IPS-18c (cell line): ENCODE data around the gene CYP27C1.

Experiments
- H3K4me3 ChIP-seq: 2 replicates; pipeline ENCODE4 v1.7.0; 2013; ENCODE audit warnings: low read depth, mild to moderate bottlenecking, low read length, moderate library complexity; ENCODE audit not compliant: insufficient read depth
- H3K9me3 ChIP-seq: one replicate; pipeline ENCODE4 v1.6.1; 2013; ENCODE audit warnings: mild to moderate bottlenecking, low read length, moderate library complexity; ENCODE audit not compliant: control insufficient read depth, insufficient read depth

The CYP27C1 gene

DNA sequence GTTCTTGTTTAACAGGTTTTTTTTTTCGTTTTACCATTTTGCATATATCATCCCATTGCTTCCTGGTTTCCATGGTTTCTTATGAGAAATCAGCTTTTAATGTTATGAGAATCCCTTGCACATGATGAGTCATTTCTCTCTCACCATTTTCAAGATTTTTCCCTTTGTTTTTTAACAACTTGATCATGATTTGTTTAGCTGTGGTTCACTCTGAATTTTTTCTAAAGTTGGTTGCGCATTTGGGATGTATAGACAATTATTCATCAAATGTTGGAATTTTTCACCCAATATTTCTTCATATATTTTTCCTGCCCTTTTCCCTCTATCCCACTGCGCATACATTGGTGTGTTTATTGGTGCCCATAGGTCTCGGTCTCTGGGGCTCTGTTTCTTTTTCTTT lies 70.7 kb downstream of the CYP27C1 start:
- H3K4me3 ChIP-seq, result no peak overlapping the region
- peaks cover 2% of the 10 kb centered on the region for H3K9me3 ChIP-seq

DNA sequence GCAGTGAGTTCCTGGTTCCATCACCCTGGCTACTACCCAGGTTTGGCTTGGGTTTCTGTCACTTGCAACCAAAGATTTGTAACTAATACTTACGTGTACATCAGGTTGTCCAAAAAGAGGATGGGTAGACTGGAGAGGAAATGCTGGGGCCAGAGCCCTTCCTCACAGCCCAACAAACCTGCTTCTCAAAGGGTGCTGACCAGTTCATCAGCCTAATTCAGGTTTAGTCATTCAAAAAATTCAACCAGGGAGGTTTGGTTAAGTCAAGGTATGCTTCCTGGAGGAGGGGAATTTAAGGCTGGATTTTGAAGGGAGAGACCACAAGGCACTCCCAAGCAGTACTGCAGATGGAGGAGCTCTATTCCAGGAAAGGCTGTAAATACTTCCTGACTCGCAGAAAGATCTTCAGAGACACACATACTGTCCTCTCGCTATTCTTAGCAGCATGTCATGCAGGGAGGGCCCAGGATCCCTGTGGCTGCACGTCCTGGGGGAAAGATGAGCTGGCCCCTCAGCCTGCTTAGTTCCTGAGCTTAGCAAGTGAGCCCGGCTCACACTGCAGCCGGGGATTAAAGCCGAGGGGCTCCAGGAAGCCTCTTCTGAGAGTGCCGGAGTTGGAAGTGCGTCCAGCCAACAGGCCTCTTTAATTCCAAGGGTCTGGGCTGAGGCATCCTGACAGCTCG lies 73.1 kb downstream of the CYP27C1 start:
- Histone ChIP-seq H3K9me3 (peaks cover 2% of the 10 kb centered on the region), H3K4me3 (no peak overlapping the region)

- Histone ChIP-seq H3K9me3 (peaks cover 2% of the 10 kb centered on the region), H3K4me3 (no peak overlapping the region)
Measured at GRCh38 chr2:127146071-127146725, 73.9 kb downstream of the CYP27C1 start.

GRCh38 chr2:127145280-127145895 lies 74.7 kb downstream of the CYP27C1 start:
- H3K4me3 ChIP-seq, result no peak overlapping the region
- no peaks in the 10 kb centered on the region for H3K9me3 ChIP-seq

GRCh38 chr2:127143841-127144782 lies 76.0 kb downstream of the CYP27C1 start:
- Histone ChIP-seq H3K4me3 (no peak overlapping the region), H3K9me3 (no peaks in the 10 kb centered on the region)

DNA sequence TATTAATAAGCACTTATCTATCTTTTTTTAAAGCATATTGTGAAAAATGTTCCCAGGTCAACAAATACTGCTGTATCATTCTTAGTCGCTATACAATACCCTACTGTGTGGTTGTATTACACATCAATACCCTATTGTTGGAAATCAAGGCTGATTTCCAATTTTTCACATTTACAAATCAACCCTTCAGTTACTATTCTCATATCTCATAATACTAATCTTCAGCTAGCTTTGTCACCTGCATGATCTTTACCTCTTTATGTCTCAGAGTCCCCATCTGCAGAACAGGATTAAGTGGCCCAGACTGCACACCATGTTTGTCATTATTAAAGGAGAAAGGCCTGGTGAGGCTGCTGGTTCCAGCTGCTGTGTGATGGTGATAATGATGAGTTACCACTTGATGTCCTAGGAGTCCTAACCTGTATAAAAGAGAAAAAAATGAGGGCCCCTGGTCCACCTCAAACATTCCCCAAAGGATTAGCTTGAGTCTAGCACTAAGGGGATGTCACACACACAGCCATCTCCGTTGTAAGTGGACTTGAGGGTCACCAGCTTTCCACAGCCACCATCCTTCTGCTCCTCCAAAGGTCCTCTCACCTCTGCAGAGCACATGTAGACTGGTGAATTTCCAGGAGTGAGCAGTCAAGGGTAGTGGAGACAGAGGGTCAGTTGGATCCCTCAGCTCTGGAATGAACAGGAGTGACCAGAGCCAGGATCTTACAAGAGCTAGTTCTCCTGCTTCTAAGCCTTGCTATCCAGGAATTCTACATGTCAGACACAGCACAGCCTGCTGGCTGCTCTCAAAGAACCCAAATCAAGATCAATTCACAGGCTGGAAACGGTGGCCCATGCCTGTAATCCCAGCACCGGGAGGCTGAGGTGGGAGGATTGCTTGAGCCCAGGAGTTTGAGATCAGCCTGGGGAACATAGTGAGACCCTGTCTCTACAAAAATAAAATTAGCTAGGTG lies 77.2 kb downstream of the CYP27C1 start:
- no peak overlapping the region for H3K4me3 ChIP-seq
- no peaks in the 10 kb centered on the region for H3K9me3 ChIP-seq

- no peaks in the 10 kb centered on the region for H3K9me3 ChIP-seq
- H3K4me3 ChIP-seq, result no peak overlapping the region
Measured at GRCh38 chr2:127140538-127140937, 79.6 kb downstream of the CYP27C1 start.

DNA sequence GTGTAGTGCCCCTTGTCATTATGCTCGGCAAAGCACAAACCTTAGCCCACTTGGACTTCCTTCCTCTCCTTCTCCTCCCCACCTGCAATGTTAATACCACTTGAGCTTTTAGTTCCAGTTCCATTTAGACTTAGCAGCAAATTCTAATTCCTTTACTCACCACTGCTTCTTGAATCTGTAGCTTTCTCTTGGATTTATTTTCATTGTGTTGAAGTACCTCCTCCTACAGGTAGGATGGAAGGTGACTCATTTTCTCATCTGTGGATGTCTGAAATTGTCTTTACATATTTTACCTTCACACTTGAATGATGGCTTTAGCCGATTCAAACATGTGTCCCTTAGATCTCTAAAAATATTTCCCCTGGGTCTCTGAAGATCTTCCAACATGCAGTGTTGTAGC lies 80.3 kb downstream of the CYP27C1 start:
- no peaks in the 10 kb centered on the region for H3K9me3 ChIP-seq
- H3K4me3 ChIP-seq, result no peak overlapping the region

DNA sequence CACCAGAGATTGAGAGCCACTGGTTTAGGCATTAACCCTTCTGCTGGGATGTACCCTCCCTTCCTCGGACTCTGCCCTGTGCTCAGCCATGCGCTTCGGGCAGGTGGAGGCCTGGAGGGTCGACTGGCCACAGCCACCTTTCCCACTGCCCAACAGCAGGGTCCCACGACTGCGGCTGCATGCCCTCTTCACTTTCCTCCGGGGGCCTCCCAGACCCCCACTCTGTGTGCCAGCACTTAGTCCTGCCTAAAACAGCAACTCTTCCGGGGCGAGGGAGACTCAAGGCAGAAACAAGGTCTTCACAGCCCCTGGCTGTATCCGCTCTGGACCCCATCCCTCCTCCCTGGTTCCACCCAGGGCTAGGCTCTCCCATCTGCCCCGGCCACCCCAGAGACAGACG lies 81.8 kb downstream of the CYP27C1 start:
- no peak overlapping the region for H3K4me3 ChIP-seq
- no peaks in the 10 kb centered on the region for H3K9me3 ChIP-seq

DNA sequence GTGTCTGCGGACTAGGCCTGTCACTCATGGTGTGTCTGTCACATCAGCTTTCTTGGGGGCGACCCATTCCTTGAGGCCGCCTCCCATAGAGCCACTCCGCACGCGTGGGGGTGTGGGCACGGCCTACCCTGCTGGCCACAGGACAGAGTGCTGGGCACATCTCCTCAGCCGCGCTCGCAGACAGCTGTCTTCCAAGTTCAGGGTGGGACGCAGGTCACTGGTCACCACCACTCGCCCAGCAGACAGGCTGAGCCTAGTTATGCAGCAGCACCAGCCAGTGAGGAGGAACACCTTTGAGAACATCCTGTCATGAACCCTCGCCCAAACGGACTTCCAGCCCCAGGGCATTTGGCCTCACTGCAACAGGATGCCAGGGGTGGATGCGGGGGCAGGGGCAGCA lies 82.4 kb downstream of the CYP27C1 start:
- Histone ChIP-seq H3K4me3 (no peak overlapping the region), H3K9me3 (no peaks in the 10 kb centered on the region)

DNA sequence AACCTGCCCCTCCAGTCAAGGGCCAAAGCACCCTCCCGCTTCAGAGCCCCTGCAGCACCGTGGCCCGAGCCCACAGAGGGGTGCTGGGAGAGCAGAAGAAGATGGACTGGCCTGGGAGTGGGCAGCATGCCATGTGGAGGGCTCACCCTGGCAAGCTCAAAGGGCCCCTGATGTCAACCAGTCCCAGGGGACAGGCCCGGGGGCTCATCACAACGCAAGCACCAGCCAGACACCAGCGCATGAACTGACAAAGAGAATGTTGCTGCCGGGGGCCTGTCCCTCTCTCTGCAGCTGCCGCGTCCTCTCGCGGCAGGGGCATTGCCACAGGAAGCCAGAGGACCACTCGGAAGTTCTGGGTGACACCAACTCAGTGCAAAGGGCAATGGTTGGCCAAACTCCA lies 82.9 kb downstream of the CYP27C1 start:
- Histone ChIP-seq H3K9me3 (no peaks in the 10 kb centered on the region), H3K4me3 (no peak overlapping the region)

DNA sequence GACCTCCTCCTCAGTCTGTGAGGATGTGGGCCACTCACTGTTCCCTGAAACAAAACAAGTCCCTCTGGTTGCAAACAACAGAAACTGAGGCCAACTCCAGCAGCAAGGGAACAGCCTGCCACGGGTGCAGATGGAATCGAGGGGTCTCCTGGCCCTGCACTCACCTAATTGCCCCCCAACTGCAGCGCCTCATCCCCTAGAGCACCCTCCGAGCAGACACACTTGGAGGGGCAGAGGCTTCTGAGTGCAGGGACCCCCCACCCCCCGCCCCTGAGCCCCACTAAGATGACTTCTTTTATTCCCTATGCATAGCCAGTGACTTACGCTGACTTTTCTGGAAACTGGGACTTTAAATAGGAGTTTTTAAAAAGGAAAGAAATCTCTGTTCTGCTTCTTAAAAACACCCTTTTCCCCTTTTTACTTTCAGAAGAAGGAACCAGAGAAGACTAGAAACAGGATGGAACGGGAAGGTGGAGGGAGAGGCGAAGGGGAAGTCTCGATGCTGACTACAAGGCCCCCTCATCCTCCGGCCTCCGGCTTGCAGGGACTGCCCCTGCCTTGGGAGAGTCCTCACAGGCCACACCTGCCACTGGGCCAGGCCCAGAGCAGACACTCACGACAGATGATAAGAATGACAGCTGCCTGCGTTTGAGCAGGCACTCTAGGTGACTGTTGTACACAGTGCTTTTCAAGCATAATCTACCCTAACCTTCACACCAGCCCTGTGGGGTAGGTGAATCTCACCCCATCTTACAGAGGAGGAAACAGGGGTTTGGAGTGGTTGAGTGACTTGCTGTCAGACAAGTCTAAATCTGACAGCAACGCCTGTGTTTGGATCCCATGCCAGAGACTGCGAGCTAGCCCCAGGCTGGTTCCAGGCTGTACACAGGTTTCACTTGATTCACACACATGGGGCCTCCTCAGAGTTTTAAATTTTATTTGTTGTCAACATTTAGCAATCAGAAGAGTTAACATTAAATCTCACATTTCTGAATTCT lies 85.0 kb downstream of the CYP27C1 start:
- Histone ChIP-seq H3K9me3 (no peaks in the 10 kb centered on the region), H3K4me3 (no peak overlapping the region)

GRCh38 chr2:127134235-127134634 lies 85.9 kb downstream of the CYP27C1 start:
- Histone ChIP-seq H3K4me3 (no peak overlapping the region), H3K9me3 (no peaks in the 10 kb centered on the region)
